ENCODE measurements around the gene MIA.
A peak's percentile ranks its signal among the peaks of the same experiment; 100 is the strongest.
"Not testable (repeated sequence)": the region's sequence is repeated elsewhere in the genome, so short reads cannot be mapped to it uniquely, and the experiment has no call there.

MIA gene

GRCh38 chr19:40778706-40779284 is 3.5 kb downstream of the MIA start:
- FAIRE-seq (no peak), DNase-seq (ENCODE audit: insufficient read length, low spot score) (peak; percentile 62)
- TF ChIP-seq POLR2A (IDR thresholded peaks at IDR 0.05; ENCODE audit: low read depth, low read length): no peak

GRCh38 chr19:40780582-40780981 is 5.3 kb downstream of the MIA start:
- no peak for TF ChIP-seq POLR2A (IDR thresholded peaks at IDR 0.05; ENCODE audit: low read depth, low read length)
- no peak for FAIRE-seq
- DNase-seq (ENCODE audit: insufficient read length, low spot score): no peak

DNA sequence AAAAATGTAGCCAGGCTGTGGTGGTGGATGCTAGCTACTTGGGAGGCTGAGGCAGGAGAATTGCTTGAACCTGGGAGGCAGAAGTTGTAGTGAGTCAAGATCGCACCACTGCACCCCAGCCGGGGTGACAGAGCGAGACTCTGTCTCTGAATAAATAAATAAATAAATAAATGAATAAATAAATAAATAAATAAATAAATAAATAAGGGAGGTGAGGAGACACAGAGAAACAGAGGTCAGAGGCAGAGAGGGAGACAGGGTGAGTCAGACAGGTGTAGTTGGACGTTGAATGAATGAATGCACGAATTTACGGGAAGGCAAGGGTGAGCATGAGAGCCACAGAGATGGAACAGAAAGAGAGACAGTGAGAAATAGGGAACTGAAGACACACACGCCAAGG is 5.8 kb downstream of the MIA start:
- DNase-seq (ENCODE audit: insufficient read length, low spot score) (no peak), FAIRE-seq (no peak)
- no peak for TF ChIP-seq POLR2A (IDR thresholded peaks at IDR 0.05; ENCODE audit: low read depth, low read length)

- no peak for TF ChIP-seq POLR2A (IDR thresholded peaks at IDR 0.05; ENCODE audit: low read depth, low read length)
- DNase-seq (ENCODE audit: insufficient read length, low spot score) (no peak), FAIRE-seq (no peak)
Observed at GRCh38 chr19:40783711-40784110, 8.4 kb downstream of the MIA start.

- DNase-seq (ENCODE audit: insufficient read length, low spot score); FAIRE-seq: not testable (repeated sequence)
Observed at GRCh38 chr19:40784146-40784545, 8.8 kb downstream of the MIA start.

DNA sequence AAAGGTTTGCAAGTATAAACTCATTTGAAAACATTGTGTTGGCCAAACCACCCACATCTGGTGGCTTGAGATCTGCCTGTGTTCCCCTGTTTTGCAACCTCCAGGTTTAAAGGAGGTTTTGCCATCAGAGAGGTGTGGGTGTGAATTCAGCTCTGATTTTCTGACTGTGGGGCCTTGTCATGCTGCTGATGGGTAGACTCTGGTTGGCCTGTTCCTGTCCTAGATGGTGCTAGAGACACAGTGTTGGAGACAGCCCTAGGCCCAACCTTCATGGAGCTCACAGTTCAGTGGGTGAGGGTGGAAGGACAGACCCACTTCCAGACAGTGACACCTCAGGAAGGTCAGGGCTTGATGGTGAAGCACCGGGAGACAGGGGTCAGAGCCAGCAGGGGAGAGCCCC is 10.2 kb downstream of the MIA start:
- no peak for FAIRE-seq
- DNase-seq (ENCODE audit: insufficient read length, low spot score): no peak
- no peak for TF ChIP-seq POLR2A (IDR thresholded peaks at IDR 0.05; ENCODE audit: low read depth, low read length)

GRCh38 chr19:40786060-40787037 is 11.0 kb downstream of the MIA start:
- TF ChIP-seq POLR2A (IDR thresholded peaks at IDR 0.05; ENCODE audit: low read depth, low read length): no peak
- FAIRE-seq (no peak), DNase-seq (ENCODE audit: insufficient read length, low spot score) (no peak)

- no peak for TF ChIP-seq POLR2A (IDR thresholded peaks at IDR 0.05; ENCODE audit: low read depth, low read length)
- DNase-seq (ENCODE audit: insufficient read length, low spot score) (no peak), FAIRE-seq (no peak)
Observed at GRCh38 chr19:40791349-40791748, 16.0 kb downstream of the MIA start.

GRCh38 chr19:40791996-40792395 is 16.7 kb downstream of the MIA start:
- no peak for DNase-seq (ENCODE audit: insufficient read length, low spot score)
- no peak for TF ChIP-seq POLR2A (IDR thresholded peaks at IDR 0.05; ENCODE audit: low read depth, low read length)
- no peak for FAIRE-seq

DNA sequence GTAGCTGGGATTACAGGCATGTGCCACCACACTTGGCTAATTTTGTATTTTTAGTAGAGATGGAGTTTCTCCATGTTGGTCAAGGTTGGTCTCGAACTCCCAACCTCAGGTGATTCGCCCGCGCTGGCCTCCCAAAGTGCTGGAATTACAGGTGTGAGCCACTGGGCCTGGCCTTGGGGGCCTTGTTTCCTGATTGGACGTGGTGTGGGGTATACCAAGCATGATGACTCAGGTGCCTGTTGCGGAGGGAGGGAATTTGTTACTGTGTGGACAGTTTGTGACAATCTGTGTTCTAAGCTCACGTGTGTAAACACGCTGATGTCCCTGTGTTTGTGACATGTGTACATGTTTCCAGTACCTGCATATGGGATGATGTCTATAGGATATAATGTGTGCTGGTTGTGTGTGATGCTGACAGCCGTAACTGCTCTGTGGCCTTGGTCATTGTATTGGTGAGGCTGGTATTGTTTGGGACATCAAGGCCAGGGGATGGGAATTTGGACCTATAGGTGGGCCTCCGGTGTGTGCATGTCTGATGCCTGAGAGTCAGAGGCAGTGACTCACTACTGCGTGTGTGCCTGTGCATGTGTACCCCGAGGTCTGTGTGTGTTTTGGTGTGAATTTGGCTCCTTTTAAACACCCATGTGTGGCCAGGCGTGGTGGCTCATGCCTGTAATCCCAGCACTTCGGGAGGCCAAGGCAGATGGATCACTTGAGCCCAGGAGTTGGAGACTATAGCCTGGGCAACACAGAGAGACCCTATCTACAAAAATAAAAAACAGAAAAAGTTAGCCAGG is 22.0 kb downstream of the MIA start:
- no peak for FAIRE-seq
- TF ChIP-seq POLR2A (IDR thresholded peaks at IDR 0.05; ENCODE audit: low read depth, low read length): no peak
- DNase-seq (ENCODE audit: insufficient read length, low spot score): no peak

DNA sequence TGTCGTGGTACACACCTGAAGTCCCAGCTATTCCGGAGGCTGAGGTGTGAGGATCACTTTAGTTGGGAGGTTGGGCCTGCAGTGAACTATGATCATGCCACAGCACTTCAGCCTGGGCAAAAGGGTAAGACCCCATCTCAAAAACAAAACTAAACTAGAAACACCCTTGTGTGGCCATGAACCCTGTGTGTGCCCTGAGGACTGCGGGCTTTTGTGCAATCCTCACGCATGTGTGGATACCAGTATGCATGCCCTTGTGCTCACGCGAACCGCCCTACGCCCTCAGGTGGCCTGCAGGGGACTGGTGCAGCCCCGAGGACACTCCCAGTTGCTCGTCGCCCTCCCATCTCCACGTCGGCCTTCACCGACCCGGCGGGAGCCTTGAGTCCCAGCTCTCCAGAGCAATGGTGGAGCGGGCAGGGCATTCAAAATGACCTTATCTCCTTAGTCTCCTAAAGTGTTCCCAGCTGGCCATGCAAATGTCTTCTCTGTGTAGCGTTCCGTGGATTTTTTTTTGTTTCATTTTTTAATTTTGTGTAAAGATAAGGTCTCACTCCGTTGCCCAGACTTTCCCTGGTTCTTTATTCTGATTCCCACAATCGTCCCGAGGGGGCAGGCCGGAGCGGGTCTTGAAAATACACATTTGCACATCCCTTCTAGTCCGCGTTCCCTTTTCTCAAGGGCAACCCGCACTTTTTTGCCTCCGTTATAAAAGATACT is 22.8 kb downstream of the MIA start:
- FAIRE-seq (no peak), DNase-seq (ENCODE audit: insufficient read length, low spot score) (peak; percentile 71)
- TF ChIP-seq POLR2A (IDR thresholded peaks at IDR 0.05; ENCODE audit: low read depth, low read length): no peak

DNA sequence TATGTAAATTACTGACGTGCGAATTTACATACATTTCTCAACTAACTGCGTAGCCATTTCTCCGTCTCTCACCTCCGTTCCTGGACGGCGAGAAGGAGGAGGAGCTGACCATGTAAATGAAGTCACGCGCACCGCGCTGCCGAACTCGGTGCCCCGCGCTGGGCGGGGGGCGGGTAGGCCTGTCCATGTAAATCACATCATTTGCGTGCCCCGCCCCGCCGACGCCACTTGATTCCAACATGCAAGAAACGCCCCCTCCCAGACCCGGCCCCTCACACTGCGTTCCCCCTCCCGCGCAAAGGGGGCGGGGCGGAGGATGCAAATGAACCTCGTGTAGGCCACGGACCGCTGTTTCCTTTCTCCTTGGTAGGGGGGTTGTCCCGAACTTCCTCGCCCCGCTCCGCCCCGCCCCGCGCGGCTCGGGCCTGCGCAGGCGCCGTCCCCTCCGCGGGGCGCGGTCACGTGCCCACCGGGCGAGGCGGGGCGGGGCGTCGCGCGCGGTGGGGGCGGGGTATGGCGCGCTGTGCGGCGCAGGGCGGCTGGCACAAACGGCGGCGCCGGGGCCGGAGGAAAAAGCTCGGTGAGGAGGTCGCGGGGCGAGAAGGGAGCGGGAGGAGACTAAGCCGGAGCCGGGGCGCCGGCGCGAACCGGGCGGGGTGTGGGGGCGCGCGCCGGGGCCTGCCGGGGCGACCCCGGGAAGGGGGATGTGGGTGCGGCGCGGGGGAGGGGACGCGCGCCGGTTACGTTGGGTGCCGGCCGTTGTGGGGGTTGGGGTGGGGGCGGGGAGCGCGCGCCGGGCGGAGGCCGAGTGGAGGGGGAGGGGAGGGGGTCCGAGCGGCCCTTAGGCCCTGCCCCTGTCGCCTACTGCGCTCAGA is 23.6 kb downstream of the MIA start, which contains the start of gene EGLN2:
Gene EGLN2 (plus strand): TSS at position 509 of the 875 bp plus-strand sequence. CDS start 1,382 bp downstream, outside the sequence.
- FAIRE-seq (peak; percentile 60), DNase-seq (ENCODE audit: insufficient read length, low spot score) (peak; percentile 97)
- peak; percentile 77 for TF ChIP-seq POLR2A (IDR thresholded peaks at IDR 0.05; ENCODE audit: low read depth, low read length)

Data from H54 (cell line).